GM12891 (cell line): Measurements from ENCODE around the gene CHCHD6.

ENCODE experiments used
- PAX5 ChIP-seq: IDR thresholded peaks from 2 replicates; pipeline ENCODE4 v1.6.1; 2011; ENCODE audit warnings: low read length, moderate library complexity, mild to moderate bottlenecking; ENCODE audit not compliant: insufficient read depth, severe bottlenecking
- POLR2A ChIP-seq: IDR thresholded peaks from 2 replicates; pipeline ENCODE4 v1.6.1; 2011; ENCODE audit warnings: low read depth, low read length, control low read depth
- POLR2AphosphoS5 ChIP-seq: IDR thresholded peaks from 2 replicates; pipeline ENCODE4 v1.6.1; 2011; ENCODE audit warnings: low read depth, low read length, control low read depth
- POU2F2 ChIP-seq: IDR thresholded peaks from 2 replicates; pipeline ENCODE4 v1.6.1; 2011; ENCODE audit warnings: low read depth, mild to moderate bottlenecking, control low read depth, low read length, moderate library complexity
- SPI1 ChIP-seq: IDR thresholded peaks from 2 replicates; pipeline ENCODE4 v1.6.1; 2011; ENCODE audit warnings: low read depth, low read length, control low read depth
- TAF1 ChIP-seq: IDR thresholded peaks from 2 replicates; pipeline ENCODE4 v1.6.1; 2011; ENCODE audit warnings: low read depth, low read length, control low read depth

DNA sequence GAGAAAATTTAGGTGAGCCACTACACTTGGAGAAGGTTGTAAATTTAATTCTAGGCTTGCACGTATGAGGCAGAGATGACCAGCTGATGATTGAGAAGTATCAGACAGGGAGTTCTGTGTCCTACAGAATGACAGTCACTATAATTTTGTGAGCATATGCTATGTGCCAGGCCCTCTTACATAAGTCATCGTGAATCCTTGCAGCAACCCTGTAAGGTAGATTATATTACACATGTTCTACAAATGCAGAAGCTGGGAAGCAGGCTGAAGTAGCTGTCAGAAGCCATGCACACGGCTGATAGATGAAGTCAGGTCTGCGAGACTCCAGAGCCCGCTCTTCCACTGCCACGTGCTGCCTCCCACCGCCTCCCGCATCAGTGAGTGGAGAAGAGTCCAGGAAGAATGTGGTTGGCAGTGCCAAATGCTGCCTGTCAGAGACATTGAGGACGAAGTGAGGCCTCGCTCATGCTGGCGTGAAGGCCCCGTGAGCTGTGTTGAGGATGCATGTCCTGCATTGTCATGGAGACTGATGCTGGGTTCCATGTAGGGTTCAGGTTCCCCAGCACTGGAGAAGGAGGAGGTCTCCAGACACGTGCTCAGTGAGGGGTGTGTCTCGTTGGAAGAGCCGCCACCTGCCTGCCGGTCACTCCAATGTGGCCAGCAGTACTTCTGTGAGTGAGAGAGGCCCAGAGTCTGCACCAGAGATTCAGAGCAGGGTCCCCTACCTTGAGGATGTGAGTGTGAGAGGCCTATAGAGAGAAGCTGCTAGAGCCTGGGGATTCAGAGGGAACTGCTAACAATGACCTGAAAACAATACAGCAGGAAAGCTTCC, 155.6 kb downstream of the CHCHD6 start:
- TF ChIP-seq POLR2A, result no peak
- TF ChIP-seq SPI1, result no peak
- no peak for TF ChIP-seq POLR2AphosphoS5
- TF ChIP-seq TAF1, result no peak
- TF ChIP-seq POU2F2, result no peak
- no peak for TF ChIP-seq PAX5
